GM04503 (cell line): Measurements from ENCODE around the gene ECE1.
"Not testable (repeated sequence)": the region's sequence is repeated elsewhere in the genome, so short reads cannot be mapped to it uniquely, and the experiment has no call there.

ENCODE experiments used
- DNase-seq: peaks from one replicate; pipeline ENCODE4 v3.0.0-alpha.2; 2012; ENCODE audit warnings: low read depth

Gene ECE1

DNA sequence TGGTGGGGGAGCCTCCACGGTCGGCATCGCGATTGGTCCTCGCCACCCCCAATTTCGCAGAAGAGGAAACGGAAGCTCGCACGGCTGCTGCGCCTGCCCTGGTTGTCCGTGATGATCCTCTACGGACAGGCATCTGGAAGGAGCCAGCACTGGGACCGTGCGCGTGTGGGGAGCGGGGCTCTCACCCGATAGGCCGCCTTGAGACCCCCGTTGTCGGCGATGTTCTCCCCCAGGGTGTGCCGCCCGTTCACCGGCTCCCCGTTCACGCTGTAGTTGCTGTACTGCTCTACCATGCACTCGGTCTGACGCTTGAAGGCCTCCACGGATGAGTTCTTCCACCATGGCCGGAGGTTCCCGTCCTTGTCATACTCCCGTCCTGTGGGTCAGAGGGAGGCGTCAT lies 65.2 kb downstream of the ECE1 start:
- no peak for DNase-seq

DNA sequence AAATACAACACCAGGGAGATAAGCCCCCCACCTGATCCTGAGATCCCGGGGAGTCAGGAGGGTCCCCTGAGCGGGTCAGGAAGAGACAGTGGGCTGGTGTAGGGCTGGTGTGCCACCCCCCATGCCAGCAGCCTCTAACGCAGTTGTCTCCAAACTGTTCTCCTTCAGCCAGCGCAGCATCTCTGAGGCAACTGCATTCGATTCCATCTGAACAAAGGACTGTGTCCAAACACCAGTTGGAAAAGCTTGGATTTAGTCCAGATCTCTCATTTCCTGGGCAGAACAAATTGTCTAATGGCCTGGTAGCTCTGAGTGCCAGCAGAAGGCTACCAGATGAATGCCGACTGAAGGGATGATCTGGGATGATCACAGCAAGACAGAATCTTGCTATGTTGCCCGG lies 69.4 kb downstream of the ECE1 start:
- DNase-seq: peak; percentile 43

GRCh38 chr1:21219674-21220073 lies 70.6 kb downstream of the ECE1 start:
- no peak for DNase-seq

DNA sequence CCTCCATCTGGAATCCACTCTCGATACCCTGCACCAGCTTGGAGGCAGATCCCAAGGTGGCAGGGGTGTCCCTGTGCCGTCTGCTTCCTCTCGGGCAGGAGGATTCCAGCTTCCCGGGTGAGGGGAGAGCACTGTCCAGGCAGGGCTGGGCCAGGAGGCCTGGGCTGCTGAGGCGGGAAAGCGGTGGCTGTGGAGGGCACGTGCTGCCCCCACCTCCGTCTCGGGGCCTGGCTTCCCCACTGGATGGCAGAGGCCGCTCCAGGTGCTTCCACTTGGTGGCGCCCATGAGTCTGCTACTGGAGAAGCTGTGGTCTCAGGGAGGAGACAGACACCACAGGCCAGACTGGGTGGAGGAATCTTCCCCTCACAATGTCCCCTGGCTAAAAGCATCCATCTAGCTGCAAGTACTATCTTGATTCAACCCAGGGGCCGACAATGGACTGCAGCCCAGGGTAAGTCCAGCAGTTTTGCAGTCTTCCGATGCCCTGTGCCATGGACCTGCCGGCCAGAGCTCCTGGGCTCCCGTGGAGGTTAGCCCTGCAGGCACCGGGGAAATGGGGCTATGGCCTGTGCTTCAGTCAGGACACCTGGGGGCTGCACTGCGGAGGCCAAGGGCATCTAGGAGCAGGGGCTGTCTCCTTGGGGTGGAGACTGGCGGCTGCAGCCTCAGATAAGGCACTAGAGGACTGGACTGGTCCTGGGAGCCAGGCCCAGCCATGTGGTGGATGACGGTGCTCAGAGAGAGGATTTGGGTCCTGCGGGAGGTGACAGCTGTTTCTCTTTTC lies 72.3 kb downstream of the ECE1 start:
- DNase-seq: no peak

- DNase-seq: no peak
Measured at GRCh38 chr1:21216835-21217811, 73.1 kb downstream of the ECE1 start.

- peak; percentile 26 for DNase-seq
Measured at GRCh38 chr1:21212126-21212525, 78.1 kb downstream of the ECE1 start.

DNA sequence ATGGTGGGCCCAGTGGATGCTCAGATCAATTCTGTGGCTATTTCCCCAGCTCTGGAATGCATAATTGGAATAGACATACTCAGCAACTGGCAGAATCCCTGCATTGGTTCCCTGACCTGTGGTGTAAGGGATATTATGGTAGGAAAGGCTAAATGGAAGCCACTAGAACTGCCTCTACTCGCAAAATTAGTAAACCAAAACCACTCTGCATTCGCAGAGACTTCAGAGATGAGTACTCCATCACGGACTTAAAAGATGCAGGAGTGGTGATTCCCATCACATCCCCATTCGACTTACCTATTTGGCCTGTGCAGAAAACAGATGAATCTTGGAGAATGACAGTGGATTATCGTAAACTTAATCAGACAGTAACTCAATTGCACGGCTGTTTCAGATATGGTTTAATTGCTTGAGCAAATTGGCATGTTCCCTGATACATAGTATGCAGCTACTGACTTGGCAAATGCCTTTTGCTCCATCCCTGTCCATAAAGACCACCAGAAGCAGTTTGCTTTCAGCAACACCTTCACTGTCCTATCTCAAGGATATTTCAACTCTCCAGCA lies 82.0 kb downstream of the ECE1 start:
- DNase-seq: not testable (repeated sequence)

- no peak for DNase-seq
Measured at GRCh38 chr1:21206117-21206516, 84.1 kb downstream of the ECE1 start.

DNA sequence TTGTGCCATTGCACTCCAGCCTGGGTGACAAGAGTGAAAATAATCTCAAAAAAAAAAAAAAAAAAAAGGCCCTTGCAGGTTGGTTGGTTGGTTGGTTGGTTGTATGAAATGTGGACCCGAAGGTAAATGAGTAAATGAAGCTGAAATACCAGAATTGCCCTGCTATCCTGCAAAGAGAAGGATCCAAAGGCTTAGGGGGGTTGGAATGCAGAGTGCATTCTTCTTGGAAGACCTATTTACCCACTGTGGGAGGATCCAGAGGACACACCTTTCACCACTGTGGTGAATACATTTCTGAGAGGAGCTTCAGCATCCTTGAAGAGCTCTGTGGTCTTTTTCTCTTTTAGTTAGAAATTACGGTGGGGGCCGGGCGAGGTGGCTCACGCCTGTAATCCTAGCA lies 84.8 kb downstream of the ECE1 start:
- DNase-seq: no peak

DNA sequence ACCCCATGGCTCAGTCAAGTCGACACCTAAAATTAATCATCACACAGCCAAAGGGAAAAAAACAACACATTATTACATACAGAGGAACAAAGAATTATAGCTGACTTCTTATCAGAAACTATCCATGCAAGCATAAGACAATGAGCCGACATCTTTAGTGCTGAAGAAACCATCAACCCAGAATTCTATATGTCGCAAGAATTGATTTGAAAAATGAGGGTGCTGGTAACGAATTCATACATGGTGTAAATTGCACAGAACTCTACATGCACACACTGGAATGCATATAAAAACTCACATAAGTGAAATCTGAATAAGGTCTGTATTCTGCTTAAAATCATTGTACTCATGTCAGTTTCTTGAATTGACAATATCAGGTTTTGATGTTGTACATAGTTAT lies 88.6 kb downstream of the ECE1 start:
- DNase-seq: no peak

GRCh38 chr1:21201238-21201637 lies 89.0 kb downstream of the ECE1 start:
- not testable (repeated sequence) for DNase-seq

GRCh38 chr1:21200767-21201166 lies 89.5 kb downstream of the ECE1 start:
- peak; percentile 19 for DNase-seq

DNA sequence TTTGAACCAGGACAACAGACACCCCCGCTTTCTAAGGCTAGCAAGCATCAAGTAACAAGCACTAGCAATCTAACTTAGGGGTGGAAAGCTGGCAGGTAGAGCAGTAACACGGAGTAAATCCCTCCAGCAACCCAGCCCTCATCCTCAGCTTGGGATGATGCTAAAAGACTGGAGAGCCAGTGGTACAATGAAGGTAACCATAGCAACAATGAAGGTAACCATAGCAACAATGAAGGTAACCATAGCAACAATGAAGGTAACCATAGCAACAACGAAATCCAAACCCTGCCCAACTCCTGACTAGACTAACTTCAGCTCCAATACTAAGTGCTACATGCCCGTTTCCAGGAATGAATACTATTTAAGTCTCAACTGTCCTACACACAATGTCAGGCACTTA lies 91.3 kb downstream of the ECE1 start:
- DNase-seq: no peak

DNA sequence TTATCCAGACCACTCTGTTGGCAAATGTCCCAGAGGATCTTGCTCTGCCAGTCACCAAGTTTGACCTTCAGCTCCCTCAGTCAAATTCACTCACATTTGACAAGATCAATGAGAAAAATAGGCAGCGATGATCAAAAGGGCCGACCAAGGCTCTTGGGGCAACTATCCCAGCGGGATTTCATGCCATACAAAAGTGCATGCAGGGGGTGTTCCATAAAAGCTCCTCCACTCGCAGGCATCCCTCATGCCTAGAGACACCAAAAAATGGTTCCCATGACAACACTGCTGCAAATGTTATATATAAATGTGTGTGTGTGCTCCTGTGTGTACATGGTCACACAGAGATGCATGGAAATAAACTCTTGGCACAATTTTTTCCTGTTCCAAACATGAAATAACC lies 97.4 kb downstream of the ECE1 start:
- DNase-seq: no peak

GRCh38 chr1:21192284-21192683 lies 98.0 kb downstream of the ECE1 start:
- no peak for DNase-seq

DNA sequence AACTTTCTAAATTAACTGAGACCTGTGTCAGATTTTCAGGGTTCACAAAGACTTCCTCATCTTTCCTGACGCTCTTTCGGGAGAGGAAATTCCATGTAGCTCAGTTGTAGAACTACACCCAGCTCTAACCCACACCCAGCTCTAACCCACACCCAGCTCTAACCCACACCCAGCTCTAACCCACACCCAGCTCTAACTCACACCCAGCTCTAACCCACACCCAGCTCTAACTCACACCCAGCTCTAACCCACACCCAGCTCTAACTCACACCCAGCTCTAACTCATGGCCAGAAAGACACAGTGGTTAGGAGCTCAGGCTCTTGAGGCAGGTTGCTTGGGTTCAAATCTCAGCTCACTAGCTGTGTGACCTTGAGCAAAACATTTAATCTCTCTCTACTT lies 99.5 kb downstream of the ECE1 start:
- DNase-seq: not testable (repeated sequence)

DNA sequence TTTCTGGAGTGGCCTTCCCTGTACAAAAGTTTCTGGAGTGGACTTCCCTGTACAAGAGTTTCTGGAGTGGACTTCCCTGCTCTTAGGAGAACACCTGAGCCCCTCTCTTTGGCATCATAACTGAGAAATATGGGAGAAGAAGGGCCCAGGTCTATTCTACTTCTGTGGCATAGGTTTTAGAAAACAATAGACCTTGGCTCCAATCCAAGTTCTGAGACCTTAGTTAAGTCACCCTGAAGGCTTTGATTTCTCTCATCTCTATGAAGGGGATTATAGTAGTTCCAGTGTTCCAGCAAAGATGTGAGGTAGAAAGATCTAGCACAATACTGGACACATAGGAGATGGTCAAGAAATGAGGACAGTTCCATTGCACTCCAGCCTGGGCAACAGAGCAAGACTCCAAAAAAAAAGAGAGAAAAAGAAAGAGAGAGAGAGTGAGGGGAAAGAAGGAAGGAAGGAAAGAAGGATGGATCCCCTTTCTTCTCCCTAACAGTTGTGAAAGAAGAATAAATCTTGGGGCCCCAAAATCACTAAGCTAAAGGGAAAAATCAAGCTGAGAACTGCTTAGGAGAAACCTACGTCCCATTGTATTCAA lies 100.3 kb downstream of the ECE1 start:
- DNase-seq: no peak

DNA sequence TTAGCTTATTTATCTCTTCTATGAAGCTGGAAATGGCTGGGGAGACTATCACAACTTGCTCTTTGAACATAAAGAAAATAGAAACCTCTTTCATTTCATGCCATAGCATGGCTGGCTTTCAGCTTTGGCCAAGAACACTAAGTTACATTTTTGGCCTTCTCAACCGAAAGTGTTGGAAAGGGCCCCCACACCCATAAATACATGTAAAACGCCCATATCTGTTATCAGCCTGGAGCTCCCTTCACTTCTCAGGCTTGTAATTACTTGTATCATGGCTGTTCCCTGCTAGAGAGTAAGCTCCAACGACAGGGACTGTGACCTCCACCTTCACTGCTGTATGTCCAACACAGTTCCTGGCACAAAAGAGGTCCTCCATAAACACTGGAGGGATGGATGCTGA lies 100.8 kb downstream of the ECE1 start:
- no peak for DNase-seq

GRCh38 chr1:21188235-21188634 lies 102.0 kb downstream of the ECE1 start:
- no peak for DNase-seq

- DNase-seq: no peak
Measured at GRCh38 chr1:21185221-21185731, 105.0 kb downstream of the ECE1 start.

DNA sequence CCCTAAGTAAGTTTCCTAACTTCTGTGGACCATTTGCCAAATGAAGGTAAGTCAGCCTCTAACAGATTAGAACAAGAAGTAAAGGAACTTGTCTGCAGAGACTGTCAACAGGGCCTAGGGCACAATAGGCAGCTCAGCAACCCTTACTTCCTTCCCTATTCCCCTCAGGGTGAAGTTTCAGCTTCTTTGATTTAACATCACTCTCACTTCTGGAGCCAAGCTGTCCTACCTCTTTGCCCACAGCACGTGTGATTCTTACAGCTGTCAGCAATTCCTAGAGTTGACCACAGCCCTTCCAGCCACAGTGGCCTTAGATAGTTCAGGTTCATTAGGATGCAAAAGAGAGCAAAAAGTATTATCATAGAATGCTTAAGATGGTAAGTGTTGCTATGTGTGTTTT lies 106.0 kb downstream of the ECE1 start:
- DNase-seq: no peak

DNA sequence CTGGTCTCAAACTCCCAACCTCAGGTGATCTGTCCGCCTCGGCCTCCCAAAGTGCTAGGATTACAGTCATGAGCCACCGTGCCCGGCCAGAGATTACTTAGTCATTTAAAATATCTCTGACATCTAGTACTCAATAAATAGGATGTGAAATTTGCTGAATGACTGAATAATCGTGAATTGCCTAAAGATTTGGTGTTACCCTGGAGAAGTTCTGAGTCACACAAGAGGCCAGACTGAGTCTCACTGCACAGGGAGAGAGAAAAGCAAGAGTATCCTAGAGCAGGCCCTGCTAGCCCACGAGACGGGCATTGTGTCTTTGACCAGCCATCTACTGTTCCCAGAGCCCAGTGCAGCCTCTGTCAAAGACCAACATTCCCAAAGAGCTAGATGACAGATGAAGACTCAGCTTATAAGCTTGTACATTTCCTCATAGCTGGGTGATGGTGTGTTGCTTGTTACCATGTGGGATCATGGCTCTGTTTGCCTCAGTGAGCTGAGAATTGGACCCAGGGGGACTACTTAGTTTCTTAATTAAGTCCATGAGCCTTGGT lies 108.0 kb downstream of the ECE1 start:
- peak; percentile 54 for DNase-seq
